GM21390 (cell line): ENCODE data around the gene ARHGAP24.
"Not testable (repeated sequence)": the region's sequence is repeated elsewhere in the genome, so short reads cannot be mapped to it uniquely, and the experiment has no call there.

Source experiments
- ATAC-seq: cut with Tn5 transposase; IDR thresholded peaks from one replicate; pipeline ENCODE4 v1.9.1; 2021; ENCODE audit not compliant: unreplicated experiment

ARHGAP24 gene

DNA sequence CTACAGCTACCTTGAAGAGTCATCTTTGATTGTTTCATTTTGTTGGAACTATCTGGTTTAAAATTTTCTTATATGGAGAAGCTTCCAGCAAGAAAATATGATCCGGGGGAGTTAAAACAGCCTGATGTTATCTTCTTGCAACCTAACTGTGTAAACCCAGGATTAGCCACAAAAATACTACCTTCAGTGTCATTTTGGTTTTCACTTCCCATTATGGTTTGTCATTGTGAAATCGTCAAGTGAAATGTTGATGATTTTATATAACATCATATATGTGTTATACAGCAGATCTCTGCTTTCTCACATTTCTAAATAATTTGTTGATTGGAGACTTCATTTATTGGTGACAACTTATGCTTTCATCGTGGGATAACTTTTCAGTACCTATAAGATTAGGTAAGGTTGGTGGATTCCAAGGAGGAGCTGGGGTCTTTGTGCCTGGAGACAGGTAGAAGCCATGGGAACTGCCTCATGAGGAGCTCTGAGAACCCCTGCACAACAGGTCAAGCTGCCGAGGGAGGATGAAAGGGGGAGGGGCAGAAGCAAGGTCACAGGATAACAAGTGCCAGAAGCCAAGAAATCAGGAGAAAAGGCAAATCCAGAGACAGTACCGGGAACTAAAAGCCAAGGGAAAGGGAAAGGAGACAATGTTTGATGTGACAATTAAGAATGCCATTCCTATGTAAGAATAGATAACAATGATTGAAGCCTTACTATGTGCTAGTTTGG lies 7.2 kb downstream of the ARHGAP24 start:
- no peak for ATAC-seq

DNA sequence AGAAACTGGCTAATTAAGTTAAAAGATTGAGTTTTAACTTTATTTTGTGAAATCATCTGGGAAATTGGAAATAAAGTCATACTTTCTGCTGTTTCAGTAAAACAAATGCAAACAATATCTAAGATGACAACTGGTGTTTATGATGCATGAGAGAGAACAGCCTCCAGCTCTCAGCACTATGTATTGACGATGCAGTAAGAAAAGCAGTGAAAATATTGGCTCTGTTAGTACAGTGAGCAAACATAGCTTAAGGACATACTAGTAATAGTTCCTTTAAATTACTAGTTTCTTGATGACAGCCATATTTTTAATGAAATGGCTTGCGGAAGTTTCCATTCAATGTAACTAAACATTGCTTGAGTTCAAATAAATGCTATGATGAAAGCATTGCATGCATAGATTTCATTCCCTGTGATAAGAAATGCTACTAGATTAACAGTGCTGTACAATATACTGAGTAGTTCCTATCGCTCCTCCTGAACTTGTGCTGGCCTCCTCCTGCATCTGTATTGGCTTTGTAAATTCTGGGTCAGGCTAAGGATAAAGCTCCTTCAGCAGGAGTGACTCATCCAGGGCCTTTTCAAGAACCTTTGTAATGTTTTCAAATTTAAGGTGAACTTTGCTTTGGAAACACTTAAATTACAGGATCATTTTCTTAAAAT lies 11.6 kb downstream of the ARHGAP24 start:
- no peak for ATAC-seq

DNA sequence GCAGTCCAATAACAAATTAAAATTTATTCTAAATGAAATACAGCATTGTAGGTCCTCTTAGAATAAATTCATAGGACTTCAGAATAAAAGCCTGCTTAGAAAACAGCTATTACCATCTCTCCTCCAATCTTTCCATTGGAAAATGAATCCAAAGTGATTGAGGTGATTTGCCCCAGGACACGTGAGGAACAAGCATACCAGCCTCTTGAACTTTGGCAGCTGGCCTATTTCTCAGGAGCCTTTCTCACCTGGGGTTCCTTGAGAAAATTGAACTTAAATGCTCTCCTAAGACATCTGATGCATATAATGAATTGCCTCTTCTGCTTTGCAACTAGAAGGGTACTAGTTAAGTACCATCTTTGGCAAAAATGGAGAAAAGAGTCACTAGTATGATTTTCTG lies 13.5 kb downstream of the ARHGAP24 start:
- ATAC-seq, result no peak

DNA sequence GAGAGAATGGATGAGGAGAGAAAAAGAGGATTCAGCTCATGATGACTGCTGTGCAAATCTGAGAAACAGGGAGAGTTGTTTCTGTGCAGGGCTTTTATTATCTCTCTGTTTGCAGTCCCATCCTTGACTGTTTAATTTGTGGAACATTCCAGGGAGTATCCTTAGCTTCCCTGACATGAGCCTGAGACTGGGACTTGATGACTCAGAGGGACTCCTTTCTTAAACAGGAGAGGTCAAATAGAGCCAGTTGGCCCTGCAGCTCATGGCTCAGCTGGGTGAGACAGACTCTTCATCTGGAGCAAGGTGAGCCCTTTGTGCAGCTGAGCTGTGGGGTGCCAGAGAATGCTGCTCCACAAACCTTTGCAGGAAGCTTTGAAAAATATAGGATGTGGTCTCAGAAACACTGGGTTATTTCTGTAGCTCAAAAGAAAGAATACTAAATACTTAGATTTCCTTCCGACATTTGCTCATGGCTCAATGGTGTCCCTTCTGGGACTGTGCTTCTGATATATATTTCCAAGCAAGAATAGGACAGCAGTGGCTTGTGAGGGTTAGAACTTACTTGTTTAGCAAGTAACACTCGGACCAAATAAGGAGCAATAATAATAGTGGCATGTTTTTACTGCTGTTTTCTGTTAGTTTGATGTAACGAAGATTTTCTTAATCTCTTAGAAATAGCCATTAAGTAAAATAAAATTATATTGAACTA lies 14.5 kb downstream of the ARHGAP24 start:
- ATAC-seq, result no peak

DNA sequence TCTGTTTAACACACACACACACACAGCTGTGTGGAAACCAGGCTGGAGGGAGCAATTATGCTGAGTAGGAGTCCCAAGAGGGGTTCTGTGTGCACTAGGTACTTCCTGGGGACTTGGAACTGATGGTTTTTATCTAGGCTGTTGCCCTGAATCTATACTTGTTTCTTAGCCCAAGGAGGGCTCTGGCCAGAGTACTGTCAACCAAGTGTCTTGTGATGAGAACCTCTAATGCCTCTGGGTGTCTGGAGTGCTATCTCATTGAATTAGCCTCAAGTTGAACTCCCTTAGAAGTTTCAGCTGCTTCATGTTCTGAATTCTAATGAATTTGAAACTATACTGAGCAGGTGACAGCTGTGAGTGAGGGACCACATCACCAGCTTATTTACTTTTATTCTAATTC lies 16.6 kb downstream of the ARHGAP24 start:
- no peak for ATAC-seq

DNA sequence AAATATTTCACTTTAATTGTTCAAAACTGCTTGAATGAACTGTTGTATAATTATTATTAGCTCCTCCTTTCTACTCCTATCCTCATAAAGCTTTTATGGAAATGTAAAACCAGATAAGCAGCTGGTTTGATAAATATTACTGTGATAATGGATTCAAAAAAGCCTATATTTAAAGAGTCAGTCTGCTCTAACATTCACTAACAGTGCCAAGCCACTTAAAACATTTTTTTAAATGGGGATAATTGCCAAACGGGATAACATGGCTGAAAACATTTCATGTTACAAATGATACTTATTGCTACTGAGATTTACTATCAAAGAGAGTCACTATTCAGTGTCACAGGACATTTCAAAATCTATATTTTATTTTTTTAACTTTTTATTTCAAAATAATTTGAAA lies 17.4 kb downstream of the ARHGAP24 start:
- no peak for ATAC-seq

DNA sequence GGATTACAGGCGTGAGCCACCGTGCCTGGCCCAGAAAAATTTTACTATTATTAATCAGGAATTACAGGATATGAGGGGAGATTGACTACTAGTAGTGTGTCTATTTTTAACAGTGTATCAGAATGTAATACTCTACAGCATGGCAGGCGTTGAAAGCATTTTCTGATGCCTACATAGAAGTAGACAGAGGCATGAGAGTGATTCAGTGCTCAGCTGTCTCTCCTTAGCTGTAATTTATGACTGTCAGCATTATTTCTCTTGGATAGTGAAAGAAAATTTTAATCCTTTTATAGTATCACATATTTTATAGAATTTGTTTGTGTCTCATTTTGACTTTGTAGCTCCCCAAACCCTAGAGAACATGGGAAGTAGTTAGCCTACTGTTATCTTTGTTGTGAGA lies 20.7 kb downstream of the ARHGAP24 start:
- ATAC-seq, result no peak

DNA sequence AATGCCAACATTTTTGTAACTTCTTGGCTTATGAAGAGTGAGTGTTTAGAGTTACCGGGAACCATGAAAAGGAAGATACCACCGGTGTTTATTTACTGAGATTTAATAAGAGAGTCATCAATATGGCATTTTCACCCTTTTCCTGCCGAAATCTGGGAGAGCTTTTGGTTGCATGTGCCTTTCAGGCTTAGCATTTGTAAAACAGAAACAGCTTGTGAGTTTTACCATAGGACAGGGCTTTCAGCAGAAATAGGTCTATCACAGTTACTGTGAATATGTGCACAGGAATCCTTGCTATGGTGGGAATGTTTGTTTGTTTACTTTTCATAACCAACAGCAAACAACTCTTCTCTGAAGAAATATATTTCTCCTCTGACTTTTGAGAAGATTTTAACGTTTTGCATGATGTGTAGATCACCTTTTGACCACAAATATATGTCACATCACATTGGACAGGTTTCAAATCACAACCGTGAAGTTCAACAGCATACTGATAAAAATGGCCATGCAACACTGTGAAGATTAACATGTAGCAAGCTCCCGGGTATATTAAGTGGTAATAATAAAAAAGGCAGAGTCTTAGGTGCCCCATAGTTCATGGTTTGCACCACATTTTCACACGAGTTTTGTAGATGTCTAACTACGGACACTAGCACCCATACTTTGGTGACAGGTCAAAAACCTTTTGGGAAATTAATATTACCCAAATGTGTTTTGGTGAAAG lies 21.3 kb downstream of the ARHGAP24 start:
- ATAC-seq, result no peak

DNA sequence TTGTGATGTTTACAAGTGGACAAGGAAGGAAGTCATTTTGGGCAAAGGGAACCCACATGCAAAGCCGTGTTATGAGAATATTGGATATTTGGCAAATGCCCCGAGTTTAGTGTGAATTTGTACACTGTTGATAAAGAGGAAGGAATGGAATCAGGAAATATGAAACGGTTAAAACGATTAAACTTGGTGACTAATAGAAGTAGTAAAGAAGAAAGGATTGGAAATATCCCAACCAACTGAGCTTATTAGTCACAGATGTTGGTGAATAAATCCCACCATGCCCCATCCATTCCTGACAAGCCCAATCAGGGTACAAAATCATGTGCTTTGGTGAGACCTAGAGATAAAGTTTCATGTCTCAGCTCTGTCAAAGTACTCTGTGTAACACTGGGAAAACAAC lies 22.0 kb downstream of the ARHGAP24 start:
- ATAC-seq, result no peak

DNA sequence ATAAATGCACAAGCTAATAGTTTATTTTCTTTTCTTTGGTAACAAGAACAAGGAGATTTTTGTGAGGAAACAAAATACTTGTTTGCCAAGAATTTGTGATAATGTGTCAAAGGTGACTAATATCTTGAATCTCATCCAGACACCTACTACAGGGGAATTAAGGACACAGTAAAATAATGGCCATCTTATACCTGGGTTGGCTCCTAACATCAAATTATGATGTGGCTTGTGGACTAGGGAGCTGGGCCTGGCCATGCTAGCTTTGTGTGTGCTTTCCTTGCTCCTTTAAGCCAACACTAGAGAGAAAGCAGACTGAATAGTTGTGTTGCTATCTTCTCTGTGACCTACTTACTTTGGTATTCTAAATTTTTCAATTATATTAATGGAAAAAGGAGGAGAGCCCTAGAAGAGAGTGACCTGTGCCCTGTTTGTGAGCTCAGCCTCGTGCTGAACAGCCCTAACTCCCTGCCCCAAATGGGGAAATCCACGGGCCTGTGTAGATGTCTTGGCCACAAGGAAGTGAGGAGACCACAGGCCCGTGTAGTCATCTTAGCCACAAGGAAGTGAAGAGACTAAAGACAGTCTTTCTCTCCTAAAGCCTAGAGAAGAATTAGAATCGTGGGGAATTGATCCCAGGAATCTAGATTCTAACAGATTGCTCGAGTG lies 23.3 kb downstream of the ARHGAP24 start:
- ATAC-seq, result peak; percentile 99

DNA sequence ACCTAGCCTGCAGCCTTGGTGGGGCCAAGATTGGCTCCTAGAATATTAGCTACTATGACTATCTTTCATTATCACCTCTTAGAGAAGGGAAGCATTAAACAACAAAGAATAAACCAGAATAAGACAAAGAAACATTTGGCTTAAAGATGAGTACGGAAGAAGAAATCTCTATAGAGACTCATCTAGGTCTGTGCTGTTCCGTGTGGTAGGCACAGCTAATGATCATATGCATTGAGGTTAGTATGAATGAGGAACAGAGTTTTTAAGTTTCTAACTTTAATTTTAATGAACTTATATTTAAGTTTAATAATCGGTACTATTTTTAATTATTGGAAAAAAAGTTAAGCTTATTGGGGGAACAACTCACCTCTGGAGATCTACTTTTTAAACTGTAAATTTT lies 24.6 kb downstream of the ARHGAP24 start:
- no peak for ATAC-seq

DNA sequence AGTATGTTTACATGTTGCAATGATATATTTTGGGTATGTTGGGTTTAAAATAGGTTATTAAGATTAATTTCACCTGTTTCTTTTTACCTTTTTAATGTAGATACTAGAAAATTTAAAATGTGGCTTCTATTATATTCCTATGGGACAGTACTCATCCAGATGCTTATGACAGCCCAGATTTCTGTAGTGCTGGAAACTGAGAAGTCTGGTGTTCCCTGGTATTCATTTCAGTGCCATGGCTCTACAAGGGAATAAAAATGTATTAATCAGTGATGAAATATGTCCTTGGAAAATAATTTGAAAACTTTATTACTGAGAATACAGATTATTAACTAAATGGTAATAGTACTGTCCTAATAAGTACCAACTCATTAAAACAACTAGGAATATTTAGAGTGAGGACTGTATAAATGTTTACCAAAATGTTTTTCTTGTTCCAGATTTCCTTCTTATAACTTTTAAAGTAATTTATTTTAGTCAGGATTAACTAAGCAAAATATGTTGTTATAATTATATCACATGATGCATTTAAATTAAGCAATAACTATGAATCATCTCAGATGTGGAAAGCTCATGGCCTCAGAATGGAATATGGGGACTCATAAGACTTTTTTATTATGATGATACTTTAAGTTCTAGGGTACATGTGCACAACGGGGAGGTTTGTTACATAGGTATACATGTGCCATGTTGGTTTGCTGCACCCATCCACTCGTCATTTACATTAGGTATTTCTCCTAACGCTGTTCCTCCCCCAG lies 25.3 kb downstream of the ARHGAP24 start:
- ATAC-seq, result no peak

DNA sequence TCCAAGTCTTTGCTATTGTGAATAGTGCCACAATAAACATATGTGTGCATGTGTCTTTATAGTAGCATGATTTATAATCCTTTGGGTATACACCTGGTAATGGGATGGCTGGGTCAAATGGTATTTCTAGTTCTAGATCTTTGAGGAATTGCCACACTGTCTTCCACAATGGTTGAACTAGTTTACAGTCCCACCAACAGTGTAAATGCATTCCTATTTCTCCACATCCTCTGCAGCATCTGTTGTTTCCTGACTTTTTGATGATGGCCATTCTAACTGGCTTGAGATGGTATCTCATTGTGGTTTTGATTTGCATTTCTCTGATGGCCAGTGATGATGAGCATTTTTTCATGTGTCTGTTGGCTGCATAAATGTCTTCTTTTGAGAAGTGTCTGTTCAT lies 26.2 kb downstream of the ARHGAP24 start:
- not testable (repeated sequence) for ATAC-seq

DNA sequence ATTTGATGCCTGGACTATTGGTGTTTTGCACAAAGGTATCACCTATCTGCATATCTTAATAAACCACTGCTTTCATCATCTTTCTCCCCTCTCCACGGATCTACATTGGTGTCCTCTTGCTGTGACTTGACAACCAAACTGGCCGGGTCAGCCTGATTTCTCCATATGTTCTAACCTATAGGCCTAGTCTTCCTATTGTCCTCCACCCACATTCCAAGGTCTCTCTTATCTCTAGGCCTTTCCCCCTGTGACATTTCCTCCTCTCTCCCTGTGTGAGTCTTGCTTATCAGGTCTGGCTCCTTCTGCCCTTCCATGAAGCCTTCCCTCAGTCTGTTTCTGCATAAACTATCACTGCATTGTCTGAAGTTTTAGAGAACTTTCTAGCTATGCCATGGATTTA lies 33.7 kb downstream of the ARHGAP24 start:
- ATAC-seq, result no peak

DNA sequence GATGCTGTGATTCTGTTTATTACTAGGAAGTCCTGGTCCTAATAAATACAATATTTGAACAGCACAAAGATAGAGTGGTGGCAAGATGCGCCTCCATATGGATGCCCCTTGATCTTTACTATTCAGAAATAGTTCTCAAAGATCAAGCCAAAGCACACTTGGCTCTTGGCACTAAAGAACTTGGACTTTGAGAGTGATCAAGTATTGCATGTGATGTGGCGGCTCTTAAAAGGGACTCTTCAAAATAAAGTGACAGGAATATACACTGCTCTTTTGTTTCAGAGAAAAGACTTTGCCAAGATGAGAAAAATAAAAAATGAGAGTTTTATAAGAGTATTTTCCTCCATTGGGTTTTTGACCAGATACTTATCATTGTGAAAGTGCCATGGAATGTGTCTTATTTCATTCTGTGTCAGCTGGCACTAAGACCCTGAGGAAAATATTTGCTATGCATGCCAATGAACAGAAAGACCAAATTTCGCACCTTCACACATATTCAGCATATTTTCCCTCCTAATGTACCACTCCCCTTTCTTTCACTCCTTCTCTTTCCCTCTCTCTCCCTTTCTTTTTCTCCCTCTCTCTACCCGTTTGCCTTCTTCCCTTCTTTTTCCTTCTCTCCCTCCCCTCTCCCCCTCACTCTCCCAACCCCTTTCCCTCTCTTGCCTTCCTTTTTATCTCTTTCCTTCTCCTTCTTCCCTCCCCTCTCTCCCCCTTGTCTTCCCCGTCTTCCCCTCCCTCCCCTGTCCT lies 35.1 kb downstream of the ARHGAP24 start:
- no peak for ATAC-seq

DNA sequence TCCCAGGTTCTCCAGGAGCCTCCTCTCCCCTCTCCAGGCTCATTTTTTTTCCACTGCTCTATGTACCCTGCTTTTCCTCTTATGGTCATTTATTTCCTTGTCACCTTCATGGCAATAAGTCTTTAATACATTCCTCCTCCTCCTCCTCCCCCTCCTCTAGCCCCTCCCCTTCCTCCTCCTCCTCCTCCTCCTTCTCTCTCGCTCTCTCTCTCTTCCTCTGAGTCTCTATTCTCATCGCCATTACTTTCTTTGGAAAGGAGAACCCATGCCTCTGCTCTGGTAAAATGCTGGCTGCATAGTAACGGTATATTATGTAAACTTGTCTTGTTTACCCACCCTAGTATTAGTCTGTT lies 35.7 kb downstream of the ARHGAP24 start:
- no peak for ATAC-seq

DNA sequence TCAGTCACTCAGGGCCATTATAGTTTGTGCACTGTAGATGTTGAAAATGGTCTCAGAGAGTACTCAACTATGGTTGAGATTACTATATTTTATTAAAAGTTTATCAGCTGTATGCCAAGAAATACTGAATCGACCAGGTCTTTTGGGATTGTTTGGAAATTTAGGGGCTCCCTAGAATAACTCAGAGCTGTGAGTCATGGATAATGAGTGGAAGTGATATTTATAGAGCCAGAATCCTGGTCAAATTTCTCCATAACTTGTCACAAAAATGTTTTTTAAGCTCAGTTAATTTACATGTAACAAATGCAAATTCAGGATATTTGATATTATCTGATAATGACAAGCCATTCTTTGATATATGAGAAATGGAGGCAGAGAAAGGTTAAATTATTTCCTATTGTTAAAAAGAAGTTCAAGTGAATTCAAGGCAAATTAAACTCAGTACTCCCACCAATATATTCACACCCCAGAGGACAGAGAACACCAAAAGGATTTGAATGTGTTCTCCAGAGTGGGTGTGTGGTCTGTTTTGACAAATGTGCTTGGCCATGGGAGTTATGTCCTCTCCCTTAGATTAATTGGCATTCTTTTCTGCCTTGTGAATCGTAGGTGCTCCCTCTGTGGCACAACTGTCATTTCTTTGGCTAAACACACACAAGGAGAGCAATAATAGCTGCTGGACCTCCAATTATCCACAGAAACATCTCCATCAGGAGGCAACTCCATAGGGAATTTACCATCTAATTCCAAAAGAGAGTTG lies 37.7 kb downstream of the ARHGAP24 start:
- ATAC-seq, result no peak

DNA sequence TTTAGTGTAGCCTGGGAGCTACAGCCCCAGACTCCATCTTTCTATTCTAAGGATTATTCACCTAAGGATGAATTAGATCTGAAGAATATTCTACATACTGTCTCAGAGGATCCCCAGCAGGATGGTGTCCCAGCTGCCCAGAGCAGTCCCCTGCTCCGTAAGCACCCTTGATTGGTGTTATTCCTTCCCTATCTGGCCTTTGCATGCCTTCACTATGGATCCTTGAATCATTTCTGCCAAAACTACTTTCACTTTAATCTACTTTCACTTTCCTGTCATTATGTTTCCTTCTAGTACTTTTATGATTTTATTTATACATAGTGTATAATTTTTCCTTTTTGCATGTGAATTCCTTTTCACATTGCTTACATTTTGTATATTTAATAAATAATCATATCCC lies 39.2 kb downstream of the ARHGAP24 start:
- no peak for ATAC-seq

DNA sequence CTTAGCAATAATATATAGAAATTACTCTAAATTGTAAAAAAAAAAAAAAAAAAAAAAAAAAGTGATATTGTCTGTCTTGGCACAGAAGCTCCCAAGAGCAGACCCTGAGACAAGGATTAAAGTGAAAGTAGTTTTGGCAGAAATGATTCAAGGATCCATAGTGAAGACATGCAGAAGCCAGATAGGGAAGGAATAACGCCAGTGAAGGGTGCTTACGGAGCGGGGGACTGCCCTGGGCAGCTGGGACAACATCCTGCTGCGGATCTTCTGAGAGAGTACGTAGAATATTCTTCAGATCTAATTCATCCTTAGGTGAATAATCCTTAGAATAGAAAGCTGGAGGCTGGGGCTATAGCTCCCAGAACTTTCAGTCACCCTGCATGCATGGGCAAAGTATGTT lies 39.8 kb downstream of the ARHGAP24 start:
- no peak for ATAC-seq
